ENCODE measurements around the gene ADAMTS10.

GRCh38 chr19:8631425-8631819 lies 20.9 kb upstream of the ADAMTS10 start:
- TF ChIP-seq POLR2A (IDR thresholded peaks at IDR 0.05; ENCODE audit: low read length) (no peak), GATA1 (IDR thresholded peaks at IDR 0.05; ENCODE audit: low read depth, low read length) (no peak)

All from erythroblast (primary cell).